ENCODE measurements around the gene CTNNA2.

DNA sequence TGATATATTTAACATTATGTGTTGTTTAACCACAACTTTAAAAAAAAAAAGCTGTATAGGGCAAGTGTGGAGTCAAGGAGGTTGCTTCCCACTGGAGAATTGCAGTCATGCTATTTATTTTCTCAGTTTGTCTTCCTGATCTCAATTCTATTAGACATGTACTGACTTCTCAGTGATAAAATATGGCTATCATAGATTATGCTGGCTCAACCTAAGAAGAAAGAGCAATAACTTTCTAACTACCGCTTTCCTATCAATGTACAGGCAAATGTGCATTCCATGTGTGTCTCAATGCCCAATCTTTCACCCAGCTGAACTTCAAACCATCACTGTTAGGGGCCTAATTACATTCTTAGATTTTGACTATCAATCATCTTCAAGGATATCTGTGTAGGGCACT lies 201.4 kb downstream of the CTNNA2 start:
- TF ChIP-seq CSDC2 (CRISPR knock-in tag; IDR thresholded peaks at IDR 0.05) (no peak), ZNF70 (CRISPR knock-in tag; IDR thresholded peaks at IDR 0.05) (no peak)
- TF ChIP-seq, protein P1, sequence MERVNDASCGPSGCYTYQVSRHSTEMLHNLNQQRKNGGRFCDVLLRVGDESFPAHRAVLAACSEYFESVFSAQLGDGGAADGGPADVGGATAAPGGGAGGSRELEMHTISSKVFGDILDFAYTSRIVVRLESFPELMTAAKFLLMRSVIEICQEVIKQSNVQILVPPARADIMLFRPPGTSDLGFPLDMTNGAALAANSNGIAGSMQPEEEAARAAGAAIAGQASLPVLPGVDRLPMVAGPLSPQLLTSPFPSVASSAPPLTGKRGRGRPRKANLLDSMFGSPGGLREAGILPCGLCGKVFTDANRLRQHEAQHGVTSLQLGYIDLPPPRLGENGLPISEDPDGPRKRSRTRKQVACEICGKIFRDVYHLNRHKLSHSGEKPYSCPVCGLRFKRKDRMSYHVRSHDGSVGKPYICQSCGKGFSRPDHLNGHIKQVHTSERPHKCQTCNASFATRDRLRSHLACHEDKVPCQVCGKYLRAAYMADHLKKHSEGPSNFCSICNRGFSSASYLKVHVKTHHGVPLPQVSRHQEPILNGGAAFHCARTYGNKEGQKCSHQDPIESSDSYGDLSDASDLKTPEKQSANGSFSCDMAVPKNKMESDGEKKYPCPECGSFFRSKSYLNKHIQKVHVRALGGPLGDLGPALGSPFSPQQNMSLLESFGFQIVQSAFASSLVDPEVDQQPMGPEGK (CRISPR knock-in tag; IDR thresholded peaks at IDR 0.05; ENCODE audit: borderline replicate concordance), result no peak
